GM12865 (cell line): ENCODE measurements around the gene SLC44A3.

ENCODE experiments used
- DNase-seq: peaks from one replicate; pipeline ENCODE4 v3.0.0; 2010; ENCODE audit warnings: low read depth
- H3K4me3 ChIP-seq: 2 replicates; pipeline ENCODE4 v1.5.1; 2011; ENCODE audit warnings: mild to moderate bottlenecking, low read depth, low read length, control low read depth
- TF ChIP-seq, protein P1 (sequence below): IDR thresholded peaks from 2 replicates; pipeline ENCODE4 v1.5.1; 2011; ENCODE audit warnings: low read length, control low read depth, low read depth, inconsistent platforms; ENCODE audit not compliant: insufficient read depth; ENCODE audit errors: missing control alignments

The SLC44A3 gene

DNA sequence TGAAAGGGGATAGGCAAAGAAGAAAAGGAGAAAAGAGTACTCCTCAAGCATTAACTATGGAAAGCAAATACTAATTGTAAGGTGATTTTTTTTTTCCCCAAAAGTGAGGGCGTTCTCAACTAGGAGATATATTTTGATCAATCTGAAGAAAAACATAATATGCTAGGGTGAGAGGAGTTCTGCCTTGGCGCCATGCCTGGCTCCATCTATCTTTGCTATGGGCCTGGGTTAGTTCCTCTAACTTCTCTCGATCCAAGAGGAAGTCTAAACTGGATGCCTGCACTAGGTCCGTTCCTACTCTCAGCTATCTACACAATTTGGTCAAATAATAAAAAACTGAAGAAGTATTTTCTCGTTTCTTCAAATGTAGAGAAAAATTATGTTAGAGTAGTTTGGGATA is 86.2 kb downstream of the SLC44A3 start:
- DNase-seq: no peak
- no peak overlapping the region for H3K4me3 ChIP-seq
- TF ChIP-seq, protein P1, sequence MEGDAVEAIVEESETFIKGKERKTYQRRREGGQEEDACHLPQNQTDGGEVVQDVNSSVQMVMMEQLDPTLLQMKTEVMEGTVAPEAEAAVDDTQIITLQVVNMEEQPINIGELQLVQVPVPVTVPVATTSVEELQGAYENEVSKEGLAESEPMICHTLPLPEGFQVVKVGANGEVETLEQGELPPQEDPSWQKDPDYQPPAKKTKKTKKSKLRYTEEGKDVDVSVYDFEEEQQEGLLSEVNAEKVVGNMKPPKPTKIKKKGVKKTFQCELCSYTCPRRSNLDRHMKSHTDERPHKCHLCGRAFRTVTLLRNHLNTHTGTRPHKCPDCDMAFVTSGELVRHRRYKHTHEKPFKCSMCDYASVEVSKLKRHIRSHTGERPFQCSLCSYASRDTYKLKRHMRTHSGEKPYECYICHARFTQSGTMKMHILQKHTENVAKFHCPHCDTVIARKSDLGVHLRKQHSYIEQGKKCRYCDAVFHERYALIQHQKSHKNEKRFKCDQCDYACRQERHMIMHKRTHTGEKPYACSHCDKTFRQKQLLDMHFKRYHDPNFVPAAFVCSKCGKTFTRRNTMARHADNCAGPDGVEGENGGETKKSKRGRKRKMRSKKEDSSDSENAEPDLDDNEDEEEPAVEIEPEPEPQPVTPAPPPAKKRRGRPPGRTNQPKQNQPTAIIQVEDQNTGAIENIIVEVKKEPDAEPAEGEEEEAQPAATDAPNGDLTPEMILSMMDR: no peak

DNA sequence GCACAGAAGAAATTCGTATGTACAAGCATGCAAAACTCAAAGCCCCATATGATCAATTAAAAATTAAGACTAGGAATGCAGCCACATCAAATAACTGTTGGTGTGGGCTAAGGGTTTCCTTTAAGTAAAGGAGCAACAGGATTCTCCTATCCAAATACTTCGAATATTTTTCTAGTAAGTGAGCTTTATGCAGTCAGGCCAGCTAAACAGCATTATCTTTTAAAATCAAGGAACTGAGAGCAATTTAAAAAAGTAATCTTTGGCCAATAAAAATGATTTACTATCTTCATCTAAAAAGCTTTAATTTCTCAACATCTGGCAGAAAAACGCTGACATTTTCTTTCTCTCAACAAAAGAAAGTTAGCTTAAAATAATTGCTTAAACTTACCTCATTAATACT is 87.0 kb downstream of the SLC44A3 start:
- no peak for DNase-seq
- TF ChIP-seq, protein P1: no peak
- no peak overlapping the region for H3K4me3 ChIP-seq

DNA sequence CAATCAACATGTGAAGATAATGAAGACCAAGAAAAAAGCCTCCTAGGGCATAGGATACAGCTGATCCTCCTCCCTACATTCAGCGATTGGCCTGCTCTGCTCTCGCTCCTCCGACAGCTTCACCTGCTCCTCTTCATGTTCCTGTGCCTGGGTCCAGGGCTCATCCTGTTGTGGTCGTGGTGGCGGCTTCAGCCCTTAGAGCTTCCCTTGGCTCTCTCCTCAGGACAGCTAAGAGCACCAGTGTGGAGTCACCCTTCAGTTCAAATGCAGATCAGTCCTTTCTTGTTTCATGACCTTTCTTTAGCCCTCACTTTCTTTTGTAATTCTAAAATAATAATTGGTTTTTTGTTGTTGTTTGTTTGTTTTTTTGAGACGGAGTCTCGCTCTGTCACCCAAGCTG is 88.0 kb downstream of the SLC44A3 start:
- DNase-seq: no peak
- H3K4me3 ChIP-seq: no peak overlapping the region
- TF ChIP-seq, protein P1: no peak

DNA sequence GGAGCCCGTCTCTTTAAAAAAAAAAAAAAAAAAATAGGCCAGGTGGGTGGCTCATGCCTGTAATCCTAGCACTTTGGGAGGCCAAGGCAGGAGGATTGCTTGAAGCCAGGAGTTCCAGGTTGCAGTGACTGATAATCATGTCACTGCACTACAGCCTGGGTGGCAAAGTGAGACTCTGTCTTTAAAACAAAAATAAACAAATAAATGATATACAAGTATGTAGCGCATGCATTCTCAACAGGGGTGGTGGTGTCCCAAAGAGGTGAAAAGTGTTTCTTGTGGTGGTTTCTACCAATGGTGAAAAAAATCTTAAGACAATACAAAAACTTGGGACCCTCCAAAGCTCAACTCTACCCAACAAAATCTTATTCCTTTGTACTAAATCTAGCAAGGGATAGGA is 88.8 kb downstream of the SLC44A3 start:
- no peak for DNase-seq
- TF ChIP-seq, protein P1: no peak
- H3K4me3 ChIP-seq: no peak overlapping the region

DNA sequence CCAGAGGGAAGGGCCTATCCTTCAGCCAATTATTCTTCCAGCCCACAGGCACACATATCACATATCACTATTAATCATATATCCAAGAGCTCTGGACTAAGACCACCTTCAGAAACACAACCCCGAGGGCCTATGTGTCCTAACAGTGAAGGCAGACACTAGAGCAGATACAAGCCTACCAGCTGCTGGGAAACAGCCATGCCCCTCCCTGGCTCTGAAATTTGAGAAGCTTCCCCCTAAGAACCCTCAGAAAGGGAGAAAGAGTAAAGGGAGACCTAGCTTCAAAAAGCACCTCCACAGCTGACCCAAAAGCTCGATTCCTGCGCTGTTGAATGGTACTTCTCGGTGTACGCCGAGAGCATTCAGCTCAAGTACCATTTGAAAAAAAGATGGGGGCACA is 89.3 kb downstream of the SLC44A3 start:
- H3K4me3 ChIP-seq: no peak overlapping the region
- TF ChIP-seq, protein P1: no peak
- DNase-seq: no peak

DNA sequence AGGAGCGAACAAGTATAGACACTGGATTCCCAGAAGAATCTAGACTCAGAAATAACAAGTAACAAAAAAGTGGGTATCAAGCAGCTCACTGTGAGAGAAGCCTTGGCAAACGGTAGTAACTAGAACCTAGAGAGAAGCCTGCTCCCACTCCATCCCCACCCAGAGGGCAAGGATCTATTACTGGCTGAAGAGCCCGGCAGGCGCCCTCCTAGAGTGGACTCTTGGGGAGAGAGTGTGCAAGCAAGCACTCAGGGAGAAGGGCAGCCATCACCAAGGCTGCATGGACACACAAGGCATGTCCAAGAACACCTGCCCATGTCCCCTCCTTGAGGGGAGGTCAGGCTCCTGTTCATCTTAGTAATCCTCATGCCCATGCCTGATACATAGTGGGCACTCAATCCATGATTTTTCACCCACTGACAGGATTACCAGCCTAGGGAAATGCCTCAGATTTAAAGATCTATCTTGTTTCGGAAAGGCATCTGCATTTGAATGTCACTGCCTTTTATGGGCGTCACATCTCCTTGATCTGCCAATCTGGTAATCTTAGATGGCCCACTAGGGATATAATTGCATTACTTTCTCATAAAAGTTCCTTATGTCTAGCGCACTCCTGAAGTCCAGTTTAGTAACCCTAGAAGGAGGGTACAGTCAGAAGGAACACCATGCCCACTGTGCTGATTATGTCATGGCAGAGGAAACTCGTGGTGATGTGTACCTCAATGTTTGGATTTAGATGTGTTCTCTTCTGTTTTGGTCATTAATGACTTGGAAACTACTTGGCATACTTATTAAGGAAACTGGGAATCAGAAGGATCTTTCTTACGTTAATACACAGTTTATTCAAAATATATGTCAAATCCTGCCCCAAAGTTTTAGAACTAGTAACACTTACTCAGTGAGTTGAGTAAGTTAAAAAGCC is 92.4 kb downstream of the SLC44A3 start:
- no peak for DNase-seq
- TF ChIP-seq, protein P1: no peak
- no peak overlapping the region for H3K4me3 ChIP-seq

DNA sequence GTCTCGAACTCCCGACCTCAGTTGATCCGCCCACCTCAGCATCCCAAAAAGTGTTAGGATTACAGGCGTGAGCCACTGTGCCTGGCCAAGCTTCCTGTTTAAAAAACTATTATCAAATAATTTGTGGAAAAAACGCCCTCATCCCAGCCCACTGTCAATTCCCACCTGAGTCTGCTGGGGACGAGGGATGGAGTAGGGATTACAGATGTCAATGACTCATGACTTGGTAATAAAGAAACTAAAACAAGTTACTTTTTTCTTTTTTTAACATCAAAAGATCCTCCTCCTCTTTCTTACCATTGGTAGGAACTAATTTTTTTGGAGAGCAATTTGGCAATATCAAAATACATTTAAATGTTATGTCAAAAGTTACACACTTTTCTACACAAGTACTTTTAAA is 97.1 kb downstream of the SLC44A3 start:
- H3K4me3 ChIP-seq: no peak overlapping the region
- TF ChIP-seq, protein P1: no peak
- no peak for DNase-seq
